IMR-90 (cell line): ENCODE data around the gene CFAP92. TPM values are rescaled to one million over a fixed set of nuclear protein-coding genes. Genes with fewer than 3 reads are reported as not detected.

Experiments
- ATAC-seq: fragments of 200-7000 bp; cut with Tn5 transposase; 2 replicates; pipeline ENCODE4 v1.9.1; 2020; ENCODE audit warnings: low read depth, mild to moderate bottlenecking, moderate library complexity
- BruUV-seq: library from RNA; stranded (reverse); fragments of 400-500 nt; replicated peaks from 2 replicates; lab custom pipeline; 2021; lab: Mats Ljungman, UMichigan
- CTCF ChIA-PET: fragments of 300-600 bp; formaldehyde crosslinking; extraction: SDS; loops from one replicate; lab custom pipeline; 2021; ENCODE audit warnings: antibody characterized with exemption; lab: Yijun Ruan, JAX
- POLR2A ChIA-PET: fragments of 300-600 bp; sonication (Branson Sonifier 250); formaldehyde crosslinking; loops from one replicate; lab custom pipeline; 2022; ENCODE audit warnings: antibody characterized with exemption; ENCODE audit not compliant: unreplicated experiment; lab: Charles Lee
- DNase-seq: peaks from one replicate; pipeline ENCODE4 v3.0.0; 2013
- H2AFZ ChIP-seq: replicated peaks from 2 replicates; pipeline ENCODE3; 2013; ENCODE audit warnings: low read length, mild to moderate bottlenecking; ENCODE audit not compliant: poor library complexity
- H2AK5ac ChIP-seq: 2 replicates; pipeline ENCODE4 v1.6.1; 2013; ENCODE audit warnings: low read depth, low read length, inconsistent platforms
- H2AK9ac ChIP-seq: replicated peaks from 2 replicates; pipeline ENCODE3; 2013; ENCODE audit warnings: mild to moderate bottlenecking, low read depth, low read length, moderate library complexity; ENCODE audit not compliant: poor library complexity
- H2BK120ac ChIP-seq: 2 replicates; pipeline ENCODE4 v1.6.1; 2013; ENCODE audit warnings: low read depth, low read length, inconsistent platforms
- H2BK15ac ChIP-seq: 3 replicates; pipeline ENCODE4 v1.6.1; 2013; ENCODE audit warnings: low read depth, low read length, inconsistent platforms
- H2BK20ac ChIP-seq: 2 replicates; pipeline ENCODE4 v1.6.1; 2013; ENCODE audit warnings: low read depth, mild to moderate bottlenecking, inconsistent platforms, low read length, moderate library complexity
- H2BK5ac ChIP-seq: 2 replicates; pipeline ENCODE4 v1.6.1; 2013; ENCODE audit warnings: mild to moderate bottlenecking, low read depth, low read length, inconsistent platforms; ENCODE audit not compliant: poor library complexity, severe bottlenecking
- H3K14ac ChIP-seq: replicated peaks from 2 replicates; pipeline ENCODE4 v1.6.1; 2013; ENCODE audit warnings: low read depth, low read length, inconsistent platforms
- H3K18ac ChIP-seq: 2 replicates; pipeline ENCODE4 v1.6.1; 2013; ENCODE audit warnings: low read depth, low read length, control low read depth
- H3K23ac ChIP-seq: 2 replicates; pipeline ENCODE4 v1.6.1; 2013; ENCODE audit warnings: low read depth, low read length, inconsistent platforms
- H3K27ac ChIP-seq: 2 replicates; pipeline ENCODE4 v1.5.1; 2013; ENCODE audit warnings: mild to moderate bottlenecking, control low read depth, low read length; ENCODE audit not compliant: insufficient read depth
- H3K27me3 ChIP-seq: 2 replicates; pipeline ENCODE4 v1.6.1; 2013; ENCODE audit warnings: low read length; ENCODE audit not compliant: control insufficient read depth, insufficient read depth
- H3K36me3 ChIP-seq: 2 replicates; pipeline ENCODE4 v1.6.1; 2013; ENCODE audit warnings: low read length, mixed read lengths; ENCODE audit not compliant: control insufficient read depth, insufficient read depth
- H3K4ac ChIP-seq: 2 replicates; pipeline ENCODE4 v1.6.1; 2013; ENCODE audit warnings: low read depth, low read length, inconsistent platforms
- H3K4me1 ChIP-seq: 2 replicates; pipeline ENCODE4 v1.6.1; 2013; ENCODE audit warnings: low read length, mixed read lengths; ENCODE audit not compliant: control insufficient read depth, insufficient read depth
- H3K4me2 ChIP-seq: 2 replicates; pipeline ENCODE4 v1.6.1; 2013; ENCODE audit warnings: low read depth, mild to moderate bottlenecking, control low read depth, low read length, moderate library complexity
- H3K4me3 ChIP-seq: 2 replicates; pipeline ENCODE4 v1.5.1; 2013; ENCODE audit warnings: low read depth, mild to moderate bottlenecking, control low read depth, low read length, moderate library complexity; ENCODE audit not compliant: insufficient read depth
- H3K56ac ChIP-seq: 2 replicates; pipeline ENCODE4 v1.6.1; 2013; ENCODE audit warnings: low read length, inconsistent platforms; ENCODE audit not compliant: insufficient read depth; ENCODE audit errors: extremely low read depth
- H3K79me1 ChIP-seq, 2 experiments: 2 replicates each; pipeline ENCODE4 v1.6.1; 2013; ENCODE audit warnings: low read length in 2 of 2, inconsistent platforms in 1 of 2, low read depth in 1 of 2
- H3K9ac ChIP-seq: 2 replicates; pipeline ENCODE4 v1.6.1; 2013; ENCODE audit warnings: low read depth, low read length, control low read depth
- H3K9me1 ChIP-seq: 2 replicates; pipeline ENCODE4 v1.6.1; 2013; ENCODE audit warnings: low read length, inconsistent platforms; ENCODE audit not compliant: insufficient read depth
- H3K9me3 ChIP-seq: 2 replicates; pipeline ENCODE4 v1.6.1; 2013; ENCODE audit warnings: low read length; ENCODE audit not compliant: control insufficient read depth, insufficient read depth
- H4K20me1 ChIP-seq: 2 replicates; pipeline ENCODE4 v1.6.1; 2013; ENCODE audit warnings: low read length, inconsistent platforms; ENCODE audit not compliant: insufficient read depth
- H4K5ac ChIP-seq: 2 replicates; pipeline ENCODE4 v1.6.1; 2013; ENCODE audit warnings: mild to moderate bottlenecking, low read depth, low read length, control low read depth
- H4K8ac ChIP-seq, 2 experiments: 2 replicates each; pipeline ENCODE4 v1.6.1; 2013; ENCODE audit warnings: low read depth in 2 of 2, low read length in 2 of 2, control low read depth in 1 of 2, inconsistent platforms in 1 of 2
- H4K91ac ChIP-seq: 2 replicates; pipeline ENCODE4 v1.6.1; 2013; ENCODE audit warnings: low read depth, low read length, inconsistent platforms; ENCODE audit not compliant: insufficient read depth
- BHLHE40 ChIP-seq: fragments of 150-350 bp; IDR thresholded peaks from 2 replicates; pipeline ENCODE4 v1.6.1; 2016; ENCODE audit warnings: mild to moderate bottlenecking, low read depth, low read length
- CEBPB ChIP-seq: IDR thresholded peaks from 2 replicates; pipeline ENCODE4 v1.6.1; 2012; ENCODE audit warnings: low read depth, low read length, improper control_type of control experiment
- CHD1 ChIP-seq: IDR thresholded peaks from 2 replicates; pipeline ENCODE4 v1.6.1; 2012; ENCODE audit warnings: low read depth, low read length, improper control_type of control experiment
- CTCF ChIP-seq: conservative IDR thresholded peaks from 2 replicates; pipeline ENCODE4 v1.5.1; 2012; ENCODE audit warnings: mild to moderate bottlenecking, low read depth, low read length, improper control_type of control experiment
- ELK1 ChIP-seq: fragments of 150-350 bp; IDR thresholded peaks from 2 replicates; pipeline ENCODE4 v1.6.1; 2016; ENCODE audit warnings: low read depth, mild to moderate bottlenecking, low read length, moderate library complexity, borderline replicate concordance
- FOS ChIP-seq: fragments of 150-350 bp; IDR thresholded peaks from 2 replicates; pipeline ENCODE4 v1.6.1; 2016; ENCODE audit warnings: low read depth, low read length
- MAFK ChIP-seq: IDR thresholded peaks from 2 replicates; pipeline ENCODE4 v1.6.1; 2012; ENCODE audit warnings: low read depth, low read length, improper control_type of control experiment
- MAZ ChIP-seq: IDR thresholded peaks from 2 replicates; pipeline ENCODE4 v1.6.1; 2012; ENCODE audit warnings: low read depth, mild to moderate bottlenecking, low read length, improper control_type of control experiment, moderate library complexity, borderline replicate concordance
- MXI1 ChIP-seq: IDR thresholded peaks from 2 replicates; pipeline ENCODE4 v1.6.1; 2012; ENCODE audit warnings: low read depth, mild to moderate bottlenecking, low read length, moderate library complexity, borderline replicate concordance
- NFE2L2 ChIP-seq: fragments of 150-350 bp; IDR thresholded peaks from 2 replicates; pipeline ENCODE4 v1.6.1; 2016; ENCODE audit warnings: low read depth, mild to moderate bottlenecking, low read length
- POLR2A ChIP-seq: IDR thresholded peaks from 2 replicates; pipeline ENCODE4 v1.6.1; 2012; ENCODE audit warnings: mild to moderate bottlenecking, low read depth, low read length
- RAD21 ChIP-seq: IDR thresholded peaks from 2 replicates; pipeline ENCODE4 v1.6.1; 2012; ENCODE audit warnings: low read length, improper control_type of control experiment
- RCOR1 ChIP-seq: IDR thresholded peaks from 2 replicates; pipeline ENCODE4 v1.6.1; 2012; ENCODE audit warnings: mild to moderate bottlenecking, low read length, improper control_type of control experiment; ENCODE audit not compliant: insufficient replicate concordance
- RFX5 ChIP-seq: IDR thresholded peaks from 2 replicates; pipeline ENCODE4 v1.8.0; 2012; ENCODE audit warnings: low read depth, mild to moderate bottlenecking, low read length, moderate library complexity
- SMC3 ChIP-seq: fragments of 150-350 bp; IDR thresholded peaks from 2 replicates; pipeline ENCODE4 v1.6.1; 2016; ENCODE audit warnings: low read depth, mild to moderate bottlenecking, antibody characterized with exemption, low read length, moderate library complexity
- USF2 ChIP-seq: fragments of 150-350 bp; IDR thresholded peaks from 2 replicates; pipeline ENCODE4 v1.6.1; 2017; ENCODE audit warnings: mild to moderate bottlenecking, antibody characterized with exemption, low read length, low read depth
- WGBS, 2 experiments: methylation state at CpG; one replicate each; pipeline versions ENCODE4 v1.1.5 to v1.1.7; 2013; ENCODE audit warnings: missing lambda C conversion rate in 2 of 2; ENCODE audit not compliant: insufficient read length in 1 of 2; ENCODE audit errors: extremely low coverage in 2 of 2; 5-methylcytosine and 5-hydroxymethylcytosine counted together
- dilution Hi-C: fragments of 300-500 bp; cut with HindIII; formaldehyde crosslinking; loops from one replicate; pipeline ENCODE4 v1.14.3; 2018; ENCODE audit warnings: low sequenced_read_pairs; ENCODE audit not compliant: unreplicated experiment
- in situ Hi-C: fragments of 300-500 bp; cut with MboI; formaldehyde crosslinking; loops from 3 replicates; pipeline ENCODE4 v1.14.3; 2019; ENCODE audit warnings: low sequenced_read_pairs, inconsistent platforms, mixed read lengths
- intact Hi-C: fragments of 100-400 bp; cut with micrococcal nuclease; formaldehyde crosslinking; loops from 2 replicates; pipeline ENCODE4 v1.10.0; 2022
- polyA plus RNA-seq, 3 experiments: library from polyadenylated mRNA; depleted of rRNA; stranded (reverse); fragments of >200 nt; gene quantifications; 2 replicates each; pipeline ENCODE4 v1.2.3, GENCODE V29; 2012; ENCODE audit warnings: low replicate concordance in 1 of 3
- total RNA-seq: library from RNA; depleted of rRNA; stranded (reverse); fragments of >200 nt; gene quantifications from 2 replicates; pipeline ENCODE4 v1.2.3, GENCODE V29; 2012

Gene CFAP92
- total and polyA plus RNA-seq, 2 of the 4 experiments (the other 2 are of a cell fraction) = not detected

GRCh38 chr3:128923576-128923975 is 70.3 kb downstream of the CFAP92 start:
- Histone ChIP-seq H2BK15ac (no peak overlapping the region), H3K4ac (no peak overlapping the region), H3K4me1 (no peaks in the 10 kb centered on the region), H4K91ac (no peak overlapping the region), H3K23ac (no peak overlapping the region), H3K18ac (no peak overlapping the region), H3K9me1 (no peaks in the 10 kb centered on the region), H2AK9ac (no peak overlapping the region), H3K56ac (no peak overlapping the region), H4K20me1 (no peaks in the 10 kb centered on the region), H3K9ac (no peak overlapping the region), H3K27ac (no peak overlapping the region), H4K5ac (no peak overlapping the region), H3K9me3 (peaks cover 36% of the 10 kb centered on the region), H4K8ac (no peak overlapping the region), H2AFZ (no peak overlapping the region), H2BK5ac (no peak overlapping the region), H3K36me3 (peaks cover 1% of the 10 kb centered on the region; the same call in 1 of the 2 replicates), H3K4me2 (no peak overlapping the region), H3K4me3 (no peak overlapping the region), H2BK120ac (no peak overlapping the region), H3K27me3 (no peaks in the 10 kb centered on the region), H2BK20ac (no peak overlapping the region), H3K14ac (no peak overlapping the region), H3K79me1 (no peaks in the 10 kb centered on the region), H2AK5ac (no peak overlapping the region)
- dilution Hi-C loops = no loop called here
- POLR2A ChIA-PET = no interaction called here
- DNase-seq (no peak), ATAC-seq (no peak)
- in situ Hi-C loops = no loop called here
- WGBS, 2 experiments = 100% methylated on average over 1 of the region's 2 CpGs; no CpG with 5 or more reads in 1 of the 2 experiments
- TF ChIP-seq RFX5 (no peak), FOS (no peak), CEBPB (no peak), CHD1 (no peak), MXI1 (no peak), CTCF (no peak), BHLHE40 (no peak), ELK1 (no peak), SMC3 (no peak), RAD21 (no peak), MAZ (no peak), POLR2A (no peak), MAFK (no peak), USF2 (no peak), NFE2L2 (no peak), RCOR1 (no peak)
- CTCF ChIA-PET = interaction anchor here (0.7 kb wide), 1 partner anchor 23 kb away, joined by 5 read pairs; no protein-coding TSS in a partner anchor
- BruUV-seq = no TSS peak
- intact Hi-C loops = no loop called here
